Adrenal gland (tissue), 5 donors: ENCODE measurements around the gene EXOC3L4.

Experiments
- CTCF ChIP-seq, 6 experiments: fragments of 450-650 bp in 4 of 6; fragments of 200-600 bp in 2 of 6; sonication (generic) in 1 of 6; IDR thresholded peaks; 1 replicate in 5 of 6; 2 replicates in 1 of 6; pipeline versions ENCODE4 v1.5.1 to v1.8.0; 2016 to 2021; ENCODE audit warnings: antibody characterized with exemption in 6 of 6, mild to moderate bottlenecking in 2 of 6, moderate library complexity in 1 of 6
- POLR2A ChIP-seq, 2 donors: fragments of 450-650 bp; IDR thresholded peaks; one replicate each; pipeline ENCODE4 v1.6.1; 2017; ENCODE audit warnings: antibody characterized with exemption in 2 of 2, mild to moderate bottlenecking in 2 of 2, moderate library complexity in 1 of 2
- donor health status: DM: no; HTN: no; CAD: no.

- TF ChIP-seq CTCF (IDR thresholded peaks at IDR 0.05) = no peak
- no peak for TF ChIP-seq POLR2A (IDR thresholded peaks at IDR 0.05)
These were observed 33.0 kb upstream of the EXOC3L4 start for GRCh38 chr14:103061482-103061976.
